Activated CD4-positive, alpha-beta memory T cell treated with anti-CD3 and anti-CD28 coated beads for 36 hours (primary cell): ENCODE measurements around the gene LANCL3. TPM values are rescaled to one million over a fixed set of nuclear protein-coding genes. Genes with fewer than 3 reads are reported as not detected.

ENCODE experiments used
- total RNA-seq, 2 experiments: library from RNA; stranded (reverse); gene quantifications; one replicate each; pipeline ENCODE4 v1.2.3, GENCODE V29; 2021

LANCL3 gene
- total RNA-seq, 2 experiments from 2014 or later: 0.02 to 0.15 TPM

Other genes with a start within 250 kb of the LANCL3 start
- not detected for gene PRRG1, start 222.3 kb upstream of the LANCL3 start, total RNA-seq
- gene XK, start 114.1 kb downstream of the LANCL3 start, total RNA-seq: not detected
- not detected for gene CYBB, start 208.4 kb downstream of the LANCL3 start, total RNA-seq